Neuronal stem cell (in vitro differentiated cells): ENCODE data around the gene RRP1B.

Experiments
- DNase-seq: peaks from one replicate; pipeline ENCODE4 v3.0.0-alpha.2; 2013; ENCODE audit warnings: low spot score
- H2AFZ ChIP-seq: one replicate; pipeline ENCODE4 v1.6.1; 2013; ENCODE audit warnings: mild to moderate bottlenecking, low read length, inconsistent platforms
- H2AK5ac ChIP-seq: 2 replicates; pipeline ENCODE4 v1.6.1; 2013; ENCODE audit warnings: low read depth, mild to moderate bottlenecking, inconsistent platforms, low read length, moderate library complexity, mixed read lengths
- H2BK120ac ChIP-seq: 2 replicates; pipeline ENCODE4 v1.6.1; 2013; ENCODE audit warnings: low read depth, mild to moderate bottlenecking, inconsistent platforms, low read length, moderate library complexity, mixed read lengths
- H2BK12ac ChIP-seq: one replicate; pipeline ENCODE4 v1.6.1; 2013; ENCODE audit warnings: low read length, inconsistent platforms
- H2BK15ac ChIP-seq: 2 replicates; pipeline ENCODE4 v1.6.1; 2013; ENCODE audit warnings: mild to moderate bottlenecking, low read length, inconsistent platforms, mixed read lengths
- H2BK5ac ChIP-seq: one replicate; pipeline ENCODE4 v1.6.1; 2013; ENCODE audit warnings: inconsistent platforms, mild to moderate bottlenecking, low read length, moderate library complexity
- H3K14ac ChIP-seq: one replicate; pipeline ENCODE4 v1.6.1; 2013; ENCODE audit warnings: low read length, inconsistent platforms
- H3K18ac ChIP-seq: 2 replicates; pipeline ENCODE4 v1.6.1; 2013; ENCODE audit warnings: low read length, inconsistent platforms
- H3K23ac ChIP-seq: 2 replicates; pipeline ENCODE4 v1.6.1; 2013; ENCODE audit warnings: low read depth, mild to moderate bottlenecking, mixed read lengths, low read length, inconsistent platforms; ENCODE audit not compliant: poor library complexity
- H3K27ac ChIP-seq: replicated peaks from 3 replicates; pipeline ENCODE4 v1.5.1; 2013; ENCODE audit warnings: low read length, inconsistent platforms
- H3K27me3 ChIP-seq, 3 experiments: 2 replicates each; pipeline ENCODE4 v1.6.1; 2013; ENCODE audit warnings: low read length in 3 of 3, mild to moderate bottlenecking in 2 of 3, inconsistent platforms in 1 of 3, low read depth in 1 of 3, mixed read lengths in 1 of 3, moderate library complexity in 1 of 3; ENCODE audit not compliant: control insufficient read depth in 3 of 3, insufficient read depth in 3 of 3
- H3K36me3 ChIP-seq, 2 donors: replicated peaks in 1 of 2; 2 replicates each; pipeline ENCODE4 v1.6.1; 2013; ENCODE audit warnings: low read length in 2 of 2; ENCODE audit not compliant: control insufficient read depth in 2 of 2, insufficient read depth in 2 of 2
- H3K4ac ChIP-seq: 2 replicates; pipeline ENCODE4 v1.6.1; 2013; ENCODE audit warnings: inconsistent platforms, mild to moderate bottlenecking, low read length, moderate library complexity
- H3K4me1 ChIP-seq, 2 donors: 1 replicate in 1 of 2; 2 replicates in 1 of 2; pipeline ENCODE4 v1.6.1; 2013; ENCODE audit warnings: low read length in 2 of 2, low read depth in 1 of 2; ENCODE audit not compliant: control insufficient read depth in 2 of 2, insufficient read depth in 1 of 2
- H3K4me2 ChIP-seq: one replicate; pipeline ENCODE4 v1.6.1; 2013; ENCODE audit warnings: mild to moderate bottlenecking, low read length, inconsistent platforms; ENCODE audit not compliant: insufficient read depth, poor library complexity, severe bottlenecking
- H3K4me3 ChIP-seq, 2 donors: 2 replicates each; pipeline ENCODE4 v1.5.1; 2013; ENCODE audit warnings: low read length in 2 of 2, mild to moderate bottlenecking in 2 of 2, inconsistent platforms in 1 of 2, moderate library complexity in 1 of 2
- H3K79me1 ChIP-seq: one replicate; pipeline ENCODE4 v1.6.1; 2013; ENCODE audit warnings: low read depth, mild to moderate bottlenecking, inconsistent platforms, low read length, moderate library complexity
- H3K9ac ChIP-seq: one replicate; pipeline ENCODE4 v1.6.1; 2013; ENCODE audit warnings: mild to moderate bottlenecking, low read depth, low read length, inconsistent platforms; ENCODE audit not compliant: poor library complexity
- H3K9me3 ChIP-seq, 2 donors: replicated peaks in 1 of 2; 2 replicates each; pipeline versions ENCODE3 to v1.6.1; 2013; ENCODE audit warnings: low read length in 2 of 2, mild to moderate bottlenecking in 2 of 2, inconsistent platforms in 1 of 2, low read depth in 1 of 2, mixed read lengths in 1 of 2, moderate library complexity in 1 of 2; ENCODE audit not compliant: control insufficient read depth in 2 of 2, insufficient read depth in 1 of 2
- H4K8ac ChIP-seq: one replicate; pipeline ENCODE4 v1.6.1; 2013; ENCODE audit warnings: low read depth, mild to moderate bottlenecking, inconsistent platforms, low read length, moderate library complexity
- H4K91ac ChIP-seq: one replicate; pipeline ENCODE4 v1.6.1; 2013; ENCODE audit warnings: low read length, low read depth, mild to moderate bottlenecking, inconsistent platforms; ENCODE audit not compliant: poor library complexity
- WGBS, 2 donors: extraction: QIAGEN DNeasy Blood & Tissue Kit; methylation state at CpG; one replicate each; pipeline ENCODE4 v1.1.7; 2013; ENCODE audit warnings: missing lambda C conversion rate in 2 of 2, mixed read lengths in 1 of 2; ENCODE audit not compliant: insufficient read length in 2 of 2, insufficient replicate concordance in 1 of 2; ENCODE audit errors: extremely low coverage in 2 of 2; 5-methylcytosine and 5-hydroxymethylcytosine counted together

Gene RRP1B

GRCh38 chr21:43626390-43626789 is 33.0 kb upstream of the RRP1B start:
- WGBS, 2 donors, result no CpG with 5 or more reads among the region's 3 CpGs
- no peaks in the 10 kb centered on the region for H3K36me3 ChIP-seq
- H2BK5ac ChIP-seq, result no peak overlapping the region
- no peak overlapping the region for H3K4me2 ChIP-seq
- H2BK12ac ChIP-seq, result no peak overlapping the region
- no peaks in the 10 kb centered on the region for H3K4me1 ChIP-seq
- no peak overlapping the region for H3K23ac ChIP-seq
- H3K27me3 ChIP-seq, result no peaks in the 10 kb centered on the region
- no peak for DNase-seq
- no peak overlapping the region for H4K8ac ChIP-seq
- H4K91ac ChIP-seq, result no peak overlapping the region
- H2BK15ac ChIP-seq, result no peak overlapping the region
- no peak overlapping the region for H2AK5ac ChIP-seq
- H2AFZ ChIP-seq, result no peak overlapping the region
- H3K27ac ChIP-seq, result no peak overlapping the region
- no peak overlapping the region for H3K9ac ChIP-seq
- H3K4me3 ChIP-seq, result no peak overlapping the region
- no peak overlapping the region for H3K14ac ChIP-seq
- H3K9me3 ChIP-seq, result peaks cover 2 to 17% of the 10 kb centered on the region in 2 donors
- H2BK120ac ChIP-seq, result no peak overlapping the region
- no peak overlapping the region for H3K4ac ChIP-seq
- no peak overlapping the region for H3K18ac ChIP-seq
- no peaks in the 10 kb centered on the region for H3K79me1 ChIP-seq

- H4K8ac ChIP-seq, result no peak overlapping the region
- H2BK12ac ChIP-seq, result no peak overlapping the region
- H2BK15ac ChIP-seq, result no peak overlapping the region
- no peaks in the 10 kb centered on the region for H3K36me3 ChIP-seq
- no peak overlapping the region for H3K4ac ChIP-seq
- no peak overlapping the region for H3K23ac ChIP-seq
- no peak overlapping the region for H2BK120ac ChIP-seq
- no peak overlapping the region for H3K9ac ChIP-seq
- H3K9me3 ChIP-seq, result peaks cover 6 to 17% of the 10 kb centered on the region in 2 donors
- no peak overlapping the region for H3K4me3 ChIP-seq
- WGBS, 2 donors, result no CpG with 5 or more reads among the region's 2 CpGs
- no peaks in the 10 kb centered on the region for H3K27me3 ChIP-seq
- H3K14ac ChIP-seq, result no peak overlapping the region
- H3K27ac ChIP-seq, result no peak overlapping the region
- no peaks in the 10 kb centered on the region for H3K79me1 ChIP-seq
- H4K91ac ChIP-seq, result no peak overlapping the region
- H2BK5ac ChIP-seq, result no peak overlapping the region
- no peak for DNase-seq
- H2AFZ ChIP-seq, result no peak overlapping the region
- no peak overlapping the region for H3K18ac ChIP-seq
- no peaks in the 10 kb centered on the region for H3K4me1 ChIP-seq
- no peak overlapping the region for H2AK5ac ChIP-seq
- H3K4me2 ChIP-seq, result no peak overlapping the region
Measured at GRCh38 chr21:43627527-43627926, 31.8 kb upstream of the RRP1B start.

DNA sequence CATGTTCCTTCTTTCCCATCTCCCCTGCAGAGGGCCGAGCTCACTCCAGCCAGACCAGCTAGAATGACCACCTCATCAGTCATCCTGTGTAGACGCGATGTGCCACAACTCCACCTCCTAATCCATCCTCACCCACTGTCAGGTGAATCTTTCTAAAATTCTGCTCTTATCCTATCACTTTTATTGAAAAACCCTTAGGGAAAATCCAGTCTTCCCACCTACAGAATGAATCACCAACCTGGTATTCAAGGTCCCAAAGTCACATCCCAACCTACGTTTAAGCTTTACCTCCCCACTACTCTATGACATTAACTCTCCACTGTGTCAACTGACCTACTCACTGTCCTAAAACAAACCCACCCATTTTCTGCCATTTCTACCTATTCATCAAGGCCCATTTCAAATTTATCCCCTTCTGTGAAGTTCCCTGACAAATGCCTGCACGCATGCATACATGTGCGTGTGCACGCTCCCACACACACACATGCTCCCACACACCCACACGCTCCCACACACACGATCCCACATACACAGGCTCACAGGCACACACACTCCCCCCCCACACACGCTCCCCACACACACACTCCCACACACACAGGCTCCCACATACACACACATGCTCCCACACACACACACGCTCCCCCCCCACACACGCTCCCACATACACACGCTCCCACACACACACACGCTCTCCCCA is 27.8 kb upstream of the RRP1B start:
- Histone ChIP-seq H3K27ac (no peak overlapping the region), H4K8ac (no peak overlapping the region), H3K14ac (no peak overlapping the region), H3K36me3 (no peaks in the 10 kb centered on the region), H3K79me1 (no peaks in the 10 kb centered on the region), H2BK15ac (no peak overlapping the region), H2AFZ (no peak overlapping the region), H2BK12ac (no peak overlapping the region), H2BK5ac (no peak overlapping the region), H3K27me3 (peaks cover 0 to 2% (median 0%) of the 10 kb centered on the region in 3 experiments), H3K23ac (peak overlapping the region; percentile 56), H3K9me3 (peaks cover 6 to 17% of the 10 kb centered on the region in 2 donors), H2AK5ac (no peak overlapping the region), H3K4me3 (peak overlapping the region in 1 of 2 donors; percentile 65), H2BK120ac (no peak overlapping the region), H4K91ac (no peak overlapping the region), H3K18ac (no peak overlapping the region), H3K9ac (peak overlapping the region; percentile 36), H3K4ac (no peak overlapping the region), H3K4me1 (no peaks in the 10 kb centered on the region), H3K4me2 (no peak overlapping the region)
- DNase-seq, result no peak
- no CpG with 5 or more reads among the region's 14 CpGs for WGBS, 2 donors

GRCh38 chr21:43632373-43632905 is 26.9 kb upstream of the RRP1B start:
- no peak overlapping the region for H4K91ac ChIP-seq
- H4K8ac ChIP-seq, result peak overlapping the region; percentile 88
- H3K14ac ChIP-seq, result no peak overlapping the region
- no peak overlapping the region for H2AK5ac ChIP-seq
- H3K4ac ChIP-seq, result no peak overlapping the region
- peak overlapping the region; percentile 36 for H3K9ac ChIP-seq
- H3K79me1 ChIP-seq, result no peaks in the 10 kb centered on the region
- no CpG with 5 or more reads among the region's 5 CpGs for WGBS, 2 donors
- peaks cover 0 to 2% (median 0%) of the 10 kb centered on the region in 3 experiments for H3K27me3 ChIP-seq
- H3K18ac ChIP-seq, result no peak overlapping the region
- peak overlapping the region; percentile 56 for H3K23ac ChIP-seq
- no peak overlapping the region for H3K27ac ChIP-seq
- H2BK12ac ChIP-seq, result peak overlapping the region; percentile 30
- no peak overlapping the region for H2BK5ac ChIP-seq
- no peak overlapping the region for H2BK15ac ChIP-seq
- DNase-seq, result no peak
- H3K4me2 ChIP-seq, result no peak overlapping the region
- H2AFZ ChIP-seq, result no peak overlapping the region
- H2BK120ac ChIP-seq, result no peak overlapping the region
- H3K4me1 ChIP-seq, result no peaks in the 10 kb centered on the region
- no peak overlapping the region for H3K4me3 ChIP-seq
- no peaks in the 10 kb centered on the region for H3K36me3 ChIP-seq
- peaks cover 6 to 17% of the 10 kb centered on the region in 2 donors for H3K9me3 ChIP-seq
